Measurements from ENCODE around the gene ITIH5. TPM values are rescaled to one million over a fixed set of nuclear protein-coding genes. Genes with fewer than 3 reads are reported as not detected.

Gene ITIH5
- total RNA-seq, 1 donor from 2014 or later = 0.30 TPM

DNA sequence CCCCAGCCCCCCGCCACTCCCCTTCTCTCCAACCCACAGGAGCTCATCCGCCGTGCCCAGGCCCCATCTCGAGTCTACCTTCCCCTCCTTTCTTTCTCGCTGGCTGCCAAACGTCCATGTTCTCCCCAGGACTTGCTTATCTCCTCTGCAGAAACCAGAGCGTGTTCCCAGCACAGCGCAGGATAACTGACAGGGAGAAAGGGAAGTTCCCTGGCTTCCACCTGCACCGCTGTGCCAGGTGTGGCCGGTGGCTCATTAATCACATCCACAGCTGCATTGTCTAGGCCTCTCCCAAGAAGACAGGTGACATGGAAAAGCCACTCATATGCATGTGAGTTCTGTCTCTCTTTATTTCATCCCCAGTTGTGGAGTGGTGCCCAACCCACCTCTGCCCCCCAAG, 113.2 kb downstream of the ITIH5 start:
- ATAC-seq = no peak
- no peak for DNase-seq (ENCODE audit: low spot score)

GRCh38 chr10:7551950-7552716, 114.6 kb downstream of the ITIH5 start:
- ATAC-seq = no peak
- DNase-seq (ENCODE audit: low spot score) = no peak

DNA sequence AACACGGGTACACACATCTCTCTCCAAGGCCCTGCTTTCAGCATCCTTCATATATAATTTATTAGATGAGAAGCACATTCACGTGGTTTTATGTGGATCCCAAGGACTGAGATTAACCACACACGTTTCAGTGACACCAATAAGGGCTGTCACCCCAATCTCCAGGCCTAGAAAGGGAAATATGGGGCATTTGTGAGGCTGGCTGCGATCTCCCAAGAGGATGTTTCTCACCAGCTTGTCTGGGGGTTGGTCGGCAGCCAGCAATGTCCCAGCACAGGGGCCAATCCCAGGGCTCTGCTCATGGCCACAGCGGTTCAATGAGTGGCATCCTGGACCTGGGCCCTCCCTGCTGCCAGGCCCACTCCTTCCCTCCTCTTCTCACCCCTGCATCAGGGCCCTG, 115.5 kb downstream of the ITIH5 start:
- DNase-seq (ENCODE audit: low spot score) = no peak
- no peak for ATAC-seq

GRCh38 chr10:7550013-7550412, 116.8 kb downstream of the ITIH5 start:
- ATAC-seq (no peak), DNase-seq (ENCODE audit: low spot score) (no peak)

DNA sequence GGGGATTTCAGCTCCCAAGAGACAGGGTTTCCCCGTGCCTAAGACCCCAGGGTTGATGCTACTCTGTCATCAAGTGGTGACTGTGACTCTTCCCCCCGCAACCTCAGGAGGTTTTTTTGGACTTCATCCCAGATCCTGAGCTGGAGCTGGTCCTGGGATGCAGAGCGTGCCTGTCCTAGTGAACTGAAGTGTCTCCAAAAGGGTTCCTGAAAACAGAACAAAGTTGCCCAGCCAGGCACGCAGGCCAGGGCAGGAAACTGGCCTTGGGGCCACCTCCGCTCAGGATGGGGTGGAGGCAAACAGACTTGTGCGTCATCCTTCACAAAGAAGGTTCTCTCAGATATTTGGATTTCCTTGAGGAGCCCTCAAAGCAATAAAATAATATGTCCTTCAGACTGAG, 118.9 kb downstream of the ITIH5 start:
- ATAC-seq (no peak), DNase-seq (ENCODE audit: low spot score) (no peak)

DNA sequence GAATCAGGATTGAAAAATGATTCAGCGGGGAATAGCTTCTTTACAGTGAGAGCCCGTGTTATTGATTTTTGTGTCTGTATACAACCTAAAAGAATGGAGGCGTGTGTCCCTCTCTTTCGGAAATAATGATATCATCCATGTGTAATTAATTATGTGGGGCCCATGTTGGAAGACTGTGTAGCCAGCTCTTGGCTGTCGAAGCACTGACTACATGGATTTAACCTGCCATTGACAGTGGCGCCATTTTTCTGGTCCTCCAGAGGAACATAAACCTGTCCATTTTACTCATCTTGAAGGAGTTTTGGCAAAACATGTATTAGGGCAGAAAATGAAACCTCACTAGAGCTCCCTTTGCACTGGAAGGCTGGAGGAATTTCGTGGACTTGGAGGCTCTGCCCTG, 119.6 kb downstream of the ITIH5 start:
- ATAC-seq (no peak), DNase-seq (ENCODE audit: low spot score) (no peak)

GRCh38 chr10:7546385-7546967, 120.3 kb downstream of the ITIH5 start:
- ATAC-seq (no peak), DNase-seq (ENCODE audit: low spot score) (no peak)

DNA sequence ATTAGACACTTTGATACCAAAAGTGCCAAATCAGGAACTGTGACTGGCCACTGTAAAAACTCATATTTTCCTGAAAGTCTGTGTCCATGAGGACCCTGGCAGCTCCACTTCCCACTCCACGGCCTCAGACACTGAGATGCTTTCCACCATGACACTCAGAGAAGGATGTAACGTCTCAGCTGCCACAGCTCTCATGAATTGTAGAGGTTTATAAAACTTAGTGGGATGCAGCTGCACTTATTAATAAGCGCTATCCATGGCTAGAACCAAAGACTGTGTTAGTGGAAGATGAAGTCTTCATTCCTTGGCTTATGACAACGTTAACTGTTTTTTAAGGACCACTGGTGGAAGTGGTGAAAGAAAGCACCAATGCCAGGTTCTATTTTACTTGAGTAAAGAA, 121.0 kb downstream of the ITIH5 start:
- DNase-seq (ENCODE audit: low spot score) (no peak), ATAC-seq (no peak)

GRCh38 chr10:7545261-7545660, 121.5 kb downstream of the ITIH5 start:
- ATAC-seq = no peak
- no peak for DNase-seq (ENCODE audit: low spot score)

DNA sequence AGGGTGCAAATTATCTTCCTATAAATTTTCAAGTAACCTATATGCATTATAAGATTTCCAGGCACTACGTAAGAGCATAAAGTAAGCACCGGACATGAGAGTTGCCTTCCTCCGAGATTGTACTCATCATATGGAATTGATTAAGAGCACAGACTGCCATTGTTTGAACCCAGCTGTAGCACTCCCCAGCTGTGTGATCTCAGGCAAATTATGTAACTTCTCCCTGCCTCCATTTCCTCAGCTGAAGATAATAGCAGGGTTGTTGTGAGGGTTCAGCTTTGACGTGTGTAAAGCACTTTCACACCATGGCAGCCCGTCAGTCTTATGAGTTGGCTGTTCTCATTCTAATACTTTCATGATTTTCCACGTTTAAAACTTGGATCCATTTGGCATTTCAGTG, 122.6 kb downstream of the ITIH5 start:
- ATAC-seq (no peak), DNase-seq (ENCODE audit: low spot score) (no peak)

GRCh38 chr10:7542189-7542914, 124.4 kb downstream of the ITIH5 start:
- ATAC-seq = no peak
- no peak for DNase-seq (ENCODE audit: low spot score)

DNA sequence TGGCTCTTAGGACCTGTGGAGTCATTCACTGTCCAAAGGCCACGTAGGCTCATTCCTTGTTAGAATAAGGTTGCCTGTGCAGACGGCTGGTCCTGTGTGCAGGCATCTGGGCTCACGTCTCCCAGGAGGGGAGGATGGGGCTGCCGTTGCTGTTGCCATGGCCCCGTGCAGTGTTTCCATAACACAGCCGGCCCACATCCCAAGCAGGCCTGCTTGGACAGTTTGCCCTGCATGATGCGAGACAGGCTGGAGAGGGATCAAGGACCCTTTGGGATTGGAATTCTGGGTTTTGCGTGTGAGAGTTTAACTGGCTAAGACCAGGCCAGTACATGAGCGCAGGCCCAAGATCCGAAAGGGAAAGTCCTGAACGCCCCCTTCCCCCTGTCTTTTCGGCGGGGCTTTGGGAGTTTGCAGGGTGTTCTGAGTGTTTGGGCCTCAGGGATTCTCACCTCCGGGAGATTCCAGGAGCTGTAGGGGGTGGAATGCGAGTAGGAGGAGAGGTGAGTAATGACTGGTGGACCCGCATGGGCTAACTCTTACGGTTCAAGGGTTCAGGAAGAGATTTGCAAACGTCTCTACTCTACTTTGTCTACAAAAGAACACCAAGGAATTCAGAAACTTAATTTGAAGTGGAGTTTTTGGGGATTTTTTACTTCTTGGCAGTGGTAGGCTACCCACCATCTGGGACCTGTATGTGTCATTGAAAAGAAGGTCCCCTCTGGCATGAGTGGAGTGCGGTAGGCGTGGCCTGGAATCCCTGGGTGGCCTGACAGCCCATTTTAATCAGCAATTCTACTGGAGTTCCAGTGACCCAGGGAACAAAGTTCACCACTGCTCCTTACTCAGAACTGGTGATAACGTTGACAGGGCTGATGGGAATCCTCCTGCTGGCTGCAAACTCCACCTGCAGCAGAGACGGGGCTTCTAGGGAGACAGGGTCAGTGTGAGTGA, 125.4 kb downstream of the ITIH5 start:
- peak; percentile 49 for ATAC-seq

GRCh38 chr10:7538970-7539654, 127.7 kb downstream of the ITIH5 start:
- DNase-seq (ENCODE audit: low spot score) (no peak), ATAC-seq (no peak)

More for the DNA sequence above, 125.4 kb downstream of the ITIH5 start:
- DNase-seq (ENCODE audit: low spot score) = no peak

- no peak for ATAC-seq
- DNase-seq (ENCODE audit: low spot score) = no peak
Observed at GRCh38 chr10:7537126-7537525, 129.6 kb downstream of the ITIH5 start.

DNA sequence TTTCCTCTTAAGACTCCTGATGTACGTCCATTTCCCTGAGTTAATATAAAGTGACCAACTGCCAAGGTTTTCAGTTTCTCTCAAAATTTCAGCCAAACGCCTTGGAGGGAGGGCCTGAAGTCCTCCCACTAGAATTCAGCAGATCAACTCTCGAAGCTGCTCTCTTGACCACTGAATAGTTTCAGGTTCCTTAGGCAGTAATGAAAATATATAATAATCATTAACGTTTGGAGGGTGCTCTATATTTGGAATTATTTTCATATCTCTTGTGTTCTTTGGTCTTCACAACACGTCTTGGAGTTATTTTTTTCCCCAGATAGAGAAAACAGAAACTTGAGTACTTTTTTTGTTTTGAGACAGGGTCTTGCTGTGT, 132.3 kb downstream of the ITIH5 start:
- DNase-seq (ENCODE audit: low spot score) (no peak), ATAC-seq (no peak)

DNA sequence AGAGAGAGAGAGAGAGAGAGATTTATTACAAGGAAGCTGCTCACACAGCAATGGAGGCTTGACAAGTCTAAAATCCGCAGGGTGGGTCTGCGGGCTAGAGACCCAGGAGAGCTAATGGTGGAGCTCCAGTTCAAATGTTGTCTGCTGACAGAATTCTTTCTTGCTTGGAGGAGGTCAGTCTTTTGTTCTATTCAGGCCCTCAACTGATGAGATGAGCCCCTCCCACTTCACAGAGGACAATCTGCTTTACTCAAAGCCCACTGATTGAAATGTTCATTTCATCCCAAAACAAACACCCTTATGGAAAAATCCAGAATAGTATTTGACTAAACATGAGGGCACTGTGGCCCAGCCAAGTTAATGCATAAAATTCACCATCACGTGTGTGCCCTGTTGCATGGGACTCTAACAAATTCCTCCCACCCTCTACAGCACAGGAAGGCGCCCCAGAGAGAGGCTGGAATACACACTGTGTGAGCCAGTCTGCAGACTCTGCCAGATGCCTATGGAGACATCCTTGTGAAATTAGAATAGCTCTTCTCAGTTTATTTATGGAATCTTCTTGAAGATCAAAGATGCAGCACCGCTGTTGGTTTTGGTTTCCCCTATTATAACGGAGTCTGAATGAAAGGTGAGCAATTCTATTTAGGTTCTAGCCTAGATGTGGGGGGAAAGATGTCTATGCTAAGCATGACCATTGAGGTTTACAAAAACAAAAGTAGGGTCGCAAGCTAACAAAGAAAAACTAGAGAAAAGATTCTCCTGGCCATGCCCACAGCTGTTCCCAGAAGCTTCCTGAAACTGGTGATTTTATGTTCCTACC, 132.9 kb downstream of the ITIH5 start:
- no peak for ATAC-seq
- DNase-seq (ENCODE audit: low spot score) = no peak

- peak; percentile 40 for ATAC-seq
- DNase-seq (ENCODE audit: low spot score) = no peak
Observed at GRCh38 chr10:7532723-7533498, 133.9 kb downstream of the ITIH5 start.

DNA sequence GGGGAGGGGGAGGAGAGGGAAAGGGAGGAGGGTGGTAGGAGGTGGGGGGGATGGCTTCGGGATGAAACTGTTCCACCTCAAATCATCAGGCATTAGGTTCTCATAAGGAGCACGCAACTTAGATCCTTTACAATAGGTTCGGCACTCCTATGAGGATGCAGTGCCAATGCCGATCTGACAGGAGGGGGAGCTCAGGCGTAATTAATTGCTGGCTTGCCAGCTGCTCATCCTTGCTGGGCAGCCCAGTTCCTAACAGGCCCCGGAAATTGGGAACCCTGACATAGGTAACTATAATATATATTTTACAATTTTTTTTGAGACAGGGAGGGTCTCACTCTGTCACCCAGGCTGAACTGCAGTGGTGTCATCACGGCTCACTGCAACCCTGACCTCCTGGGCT, 137.1 kb downstream of the ITIH5 start:
- peak; percentile 67 for ATAC-seq
- DNase-seq (ENCODE audit: low spot score) = no peak

GRCh38 chr10:7527468-7527867, 139.3 kb downstream of the ITIH5 start:
- DNase-seq (ENCODE audit: low spot score) = no peak
- ATAC-seq = no peak
